K562 (cell line): ENCODE measurements around the gene ASB2.

Source experiments
- ARID4B ChIP-seq: sonication (generic); formaldehyde crosslinking; IDR thresholded peaks from 2 replicates; pipeline ENCODE4 v1.8.0; 2022; ENCODE audit warnings: mild to moderate bottlenecking, missing genetic modification reagents
- CBX5 ChIP-seq: IDR thresholded peaks from 2 replicates; pipeline ENCODE4 v1.6.1; 2014; ENCODE audit warnings: low read depth, borderline replicate concordance
- CTCF ChIP-seq, 3 experiments: IDR thresholded peaks in 2 of 3; conservative IDR thresholded peaks in 1 of 3; 2 replicates each; pipeline ENCODE4 v1.5.1; 2011 to 2012; ENCODE audit warnings: low read length in 3 of 3, mild to moderate bottlenecking in 3 of 3, control low read depth in 2 of 3, improper control_type of control experiment in 1 of 3, inconsistent platforms in 1 of 3, low read depth in 1 of 3, mixed read lengths in 1 of 3, moderate library complexity in 1 of 3; ENCODE audit not compliant: insufficient read depth in 2 of 3
- ELK1 ChIP-seq: sonication (generic); formaldehyde crosslinking; IDR thresholded peaks from 2 replicates; pipeline ENCODE4 v1.8.1; 2022; ENCODE audit warnings: missing genetic modification reagents
- PRDM10 ChIP-seq: fragments of 450-650 bp; IDR thresholded peaks from 2 replicates; pipeline ENCODE4 v1.6.1; 2018; ENCODE audit not compliant: partially characterized antibody
- PURB ChIP-seq: sonication (generic); formaldehyde crosslinking; IDR thresholded peaks from 2 replicates; pipeline ENCODE4 v1.9.0; 2021; ENCODE audit warnings: low read depth, mild to moderate bottlenecking, missing genetic modification reagents
- REST ChIP-seq, 2 experiments: fragments of 450-650 bp; formaldehyde crosslinking in 1 of 2; IDR thresholded peaks; 2 replicates each; pipeline versions ENCODE4 v1.4.0 to v1.6.1; 2014 to 2020; ENCODE audit warnings: mild to moderate bottlenecking in 2 of 2, borderline replicate concordance in 1 of 2, low read depth in 1 of 2
- RFX5 ChIP-seq: IDR thresholded peaks from 2 replicates; pipeline ENCODE4 v1.6.1; 2011; ENCODE audit warnings: low read depth, mild to moderate bottlenecking, improper control_type of control experiment, low read length
- RNF2 ChIP-seq: sonication (generic); IDR thresholded peaks from 2 replicates; pipeline ENCODE4 v1.6.1; 2016
- TAF1 ChIP-seq: IDR thresholded peaks from 2 replicates; pipeline ENCODE4 v1.6.1; 2011; ENCODE audit warnings: mild to moderate bottlenecking, low read length, moderate library complexity; ENCODE audit not compliant: insufficient read depth, control insufficient read depth, severe bottlenecking; ENCODE audit errors: extremely low read depth
- ZBTB2 ChIP-seq: fragments of 450-650 bp; IDR thresholded peaks from 2 replicates; pipeline ENCODE4 v1.6.1; 2016; ENCODE audit warnings: antibody characterized with exemption

- TF ChIP-seq ELK1 (CRISPR knock-in tag) (no peak), CBX5 (no peak), PRDM10 (no peak), CTCF (IDR thresholded peaks at IDR 0.05 in 2 of 3, conservative IDR thresholded peaks at IDR 0.05 in 1 of 3; ENCODE audit: insufficient read depth in 2 of 3, low read depth in 1 of 3, low read length in 3 of 3) (no peak), TAF1 (no peak), ZBTB2 (no peak), RFX5 (no peak), PURB (CRISPR knock-in tag) (no peak), ARID4B (CRISPR knock-in tag) (no peak), REST (IDR thresholded peaks at IDR 0.05; ENCODE audit: borderline replicate concordance) (no peak), REST (CRISPR knock-in tag; IDR thresholded peaks at IDR 0.05; ENCODE audit: low read depth) (no peak), RNF2 (no peak)
These were observed 44.6 kb upstream of the ASB2 start for GRCh38 chr14:94021001-94021400.
